NK-92 (cell line): ENCODE data around the gene TTC22.

Source experiments
- DNase-seq: peaks from one replicate; lab custom pipeline; 2025; ENCODE audit not compliant: unreplicated experiment; lab: John Stamatoyannopoulos, UW

Gene TTC22

GRCh38 chr1:54754045-54754444 is 47.1 kb downstream of the TTC22 start:
- no peak for DNase-seq

GRCh38 chr1:54751426-54751825 is 49.7 kb downstream of the TTC22 start:
- DNase-seq = no peak

GRCh38 chr1:54750596-54750995 is 50.5 kb downstream of the TTC22 start:
- DNase-seq = no peak

- DNase-seq = no peak
Measured at GRCh38 chr1:54748094-54748835, 52.9 kb downstream of the TTC22 start.

- no peak for DNase-seq
Measured at GRCh38 chr1:54745864-54746263, 55.3 kb downstream of the TTC22 start.

GRCh38 chr1:54745274-54745673 is 55.8 kb downstream of the TTC22 start:
- DNase-seq = no peak

GRCh38 chr1:54744696-54745095 is 56.4 kb downstream of the TTC22 start:
- no peak for DNase-seq

- no peak for DNase-seq
Measured at GRCh38 chr1:54743416-54744226, 57.5 kb downstream of the TTC22 start.

GRCh38 chr1:54742282-54742681 is 58.8 kb downstream of the TTC22 start:
- DNase-seq = no peak

GRCh38 chr1:54741531-54741930 is 59.6 kb downstream of the TTC22 start:
- no peak for DNase-seq

GRCh38 chr1:54738244-54738643 is 62.9 kb downstream of the TTC22 start:
- no peak for DNase-seq

GRCh38 chr1:54736685-54737084 is 64.4 kb downstream of the TTC22 start:
- no peak for DNase-seq
